ENCODE data around the gene MARCHF10. TPM values are rescaled to one million over a fixed set of nuclear protein-coding genes. Genes with fewer than 3 reads are reported as not detected.

The MARCHF10 gene
- polyA plus RNA-seq, 1 donor from 2014 or later = 0.27 TPM

DNA sequence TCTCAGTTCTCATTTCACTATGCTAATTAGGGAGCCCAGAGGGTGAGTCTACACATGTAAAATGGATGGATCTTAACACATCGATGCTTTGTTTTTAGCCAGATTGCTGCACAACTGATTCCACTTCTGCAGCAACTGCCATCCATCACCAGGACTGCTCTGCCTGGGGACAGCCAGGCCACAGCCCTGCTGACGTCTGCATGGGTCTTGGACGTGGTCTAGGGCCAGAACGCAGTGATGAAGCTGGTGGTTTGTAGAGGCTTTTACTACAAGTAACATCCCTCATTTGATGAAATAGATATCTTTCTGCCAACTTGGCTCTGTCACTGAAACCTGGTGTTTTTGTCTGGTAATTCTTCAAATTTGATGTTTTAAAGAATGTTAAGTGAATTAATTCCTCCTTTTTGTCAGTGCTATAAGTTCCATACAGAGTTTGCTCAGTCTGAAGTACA is 50.6 kb downstream of the MARCHF10 start:
- no peaks in the 10 kb centered on the region for H4K20me1 ChIP-seq (ENCODE audit: insufficient read depth)
- H3K27me3 ChIP-seq (ENCODE audit: insufficient read depth, low read depth, low read length) = no peaks in the 10 kb centered on the region
- no peaks in the 10 kb centered on the region for H3K36me3 ChIP-seq (ENCODE audit: insufficient read depth, low read length)
- H3F3A ChIP-seq (ENCODE audit: insufficient read depth, low read length, poor library complexity, severe bottlenecking) = no peaks in the 10 kb centered on the region
- no peak overlapping the region for H3K27ac ChIP-seq (ENCODE audit: low read length)
- no peak overlapping the region for H2AFZ ChIP-seq (ENCODE audit: low read depth, low read length)
- H3K4me3 ChIP-seq (ENCODE audit: low read length) = no peak overlapping the region
- no peak overlapping the region for H3K9ac ChIP-seq (ENCODE audit: low read length)
- H3K4me2 ChIP-seq (ENCODE audit: low read length) = no peak overlapping the region
- TF ChIP-seq, protein P1, sequence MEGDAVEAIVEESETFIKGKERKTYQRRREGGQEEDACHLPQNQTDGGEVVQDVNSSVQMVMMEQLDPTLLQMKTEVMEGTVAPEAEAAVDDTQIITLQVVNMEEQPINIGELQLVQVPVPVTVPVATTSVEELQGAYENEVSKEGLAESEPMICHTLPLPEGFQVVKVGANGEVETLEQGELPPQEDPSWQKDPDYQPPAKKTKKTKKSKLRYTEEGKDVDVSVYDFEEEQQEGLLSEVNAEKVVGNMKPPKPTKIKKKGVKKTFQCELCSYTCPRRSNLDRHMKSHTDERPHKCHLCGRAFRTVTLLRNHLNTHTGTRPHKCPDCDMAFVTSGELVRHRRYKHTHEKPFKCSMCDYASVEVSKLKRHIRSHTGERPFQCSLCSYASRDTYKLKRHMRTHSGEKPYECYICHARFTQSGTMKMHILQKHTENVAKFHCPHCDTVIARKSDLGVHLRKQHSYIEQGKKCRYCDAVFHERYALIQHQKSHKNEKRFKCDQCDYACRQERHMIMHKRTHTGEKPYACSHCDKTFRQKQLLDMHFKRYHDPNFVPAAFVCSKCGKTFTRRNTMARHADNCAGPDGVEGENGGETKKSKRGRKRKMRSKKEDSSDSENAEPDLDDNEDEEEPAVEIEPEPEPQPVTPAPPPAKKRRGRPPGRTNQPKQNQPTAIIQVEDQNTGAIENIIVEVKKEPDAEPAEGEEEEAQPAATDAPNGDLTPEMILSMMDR (IDR thresholded peaks at IDR 0.05; ENCODE audit: poor library complexity, severe bottlenecking) = no peak
- no peak for TF ChIP-seq MXI1 (conservative IDR thresholded peaks at IDR 0.05; ENCODE audit: poor library complexity, severe bottlenecking)
- TF ChIP-seq SMC3 (conservative IDR thresholded peaks at IDR 0.05; ENCODE audit: poor library complexity) = no peak
- no peak for TF ChIP-seq EZH2 (IDR thresholded peaks at IDR 0.05; ENCODE audit: borderline replicate concordance, insufficient read depth, low read length, poor library complexity, severe bottlenecking)
- TF ChIP-seq EP300 (conservative IDR thresholded peaks at IDR 0.05; ENCODE audit: poor library complexity, severe bottlenecking) = no peak
- no peaks in the 10 kb centered on the region for H3K9me3 ChIP-seq (ENCODE audit: low read length)
- no peaks in the 10 kb centered on the region for H3K9me2 ChIP-seq (ENCODE audit: insufficient read depth, low read length)
- no peaks in the 10 kb centered on the region for H3K79me2 ChIP-seq (replicated peaks; ENCODE audit: insufficient read depth, low read length)

DNA sequence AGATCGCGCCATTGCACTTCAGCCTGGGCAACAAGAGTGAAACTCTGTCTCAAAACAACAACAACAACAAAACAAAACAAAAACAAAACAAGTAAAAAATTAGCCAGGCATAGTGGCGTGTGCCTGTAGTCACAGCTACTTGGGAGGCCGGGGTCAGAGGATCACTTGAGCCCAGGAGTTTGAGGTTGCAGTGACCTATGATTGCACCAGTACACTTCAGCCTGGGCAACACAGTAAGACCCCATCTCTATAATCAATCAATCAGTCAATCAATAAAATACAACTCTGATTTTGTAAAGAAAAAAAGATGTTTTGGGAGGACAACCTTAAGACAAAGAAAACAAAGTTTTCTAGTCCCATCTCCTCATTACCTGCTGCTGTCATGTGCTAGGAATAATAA is 51.9 kb downstream of the MARCHF10 start:
- no peaks in the 10 kb centered on the region for H3K9me2 ChIP-seq (ENCODE audit: insufficient read depth, low read length)
- H3K36me3 ChIP-seq (ENCODE audit: insufficient read depth, low read length) = no peaks in the 10 kb centered on the region
- no peak overlapping the region for H3K9ac ChIP-seq (ENCODE audit: low read length)
- no peaks in the 10 kb centered on the region for H3K9me3 ChIP-seq (ENCODE audit: low read length)
- no peak overlapping the region for H3K4me3 ChIP-seq (ENCODE audit: low read length)
- H2AFZ ChIP-seq (ENCODE audit: low read depth, low read length) = no peak overlapping the region
- H3K79me2 ChIP-seq (replicated peaks; ENCODE audit: insufficient read depth, low read length) = no peaks in the 10 kb centered on the region
- H3K27ac ChIP-seq (ENCODE audit: low read length) = no peak overlapping the region
- no peak overlapping the region for H3K4me2 ChIP-seq (ENCODE audit: low read length)
- TF ChIP-seq SMC3 (conservative IDR thresholded peaks at IDR 0.05; ENCODE audit: poor library complexity) = no peak
- no peak for TF ChIP-seq TAF1 (IDR thresholded peaks at IDR 0.05; ENCODE audit: low read depth)
- no peak for TF ChIP-seq POLR2AphosphoS5 (IDR thresholded peaks at IDR 0.05)
- TF ChIP-seq, protein P1 (IDR thresholded peaks at IDR 0.05; ENCODE audit: poor library complexity, severe bottlenecking) = no peak
- TF ChIP-seq, protein P2, sequence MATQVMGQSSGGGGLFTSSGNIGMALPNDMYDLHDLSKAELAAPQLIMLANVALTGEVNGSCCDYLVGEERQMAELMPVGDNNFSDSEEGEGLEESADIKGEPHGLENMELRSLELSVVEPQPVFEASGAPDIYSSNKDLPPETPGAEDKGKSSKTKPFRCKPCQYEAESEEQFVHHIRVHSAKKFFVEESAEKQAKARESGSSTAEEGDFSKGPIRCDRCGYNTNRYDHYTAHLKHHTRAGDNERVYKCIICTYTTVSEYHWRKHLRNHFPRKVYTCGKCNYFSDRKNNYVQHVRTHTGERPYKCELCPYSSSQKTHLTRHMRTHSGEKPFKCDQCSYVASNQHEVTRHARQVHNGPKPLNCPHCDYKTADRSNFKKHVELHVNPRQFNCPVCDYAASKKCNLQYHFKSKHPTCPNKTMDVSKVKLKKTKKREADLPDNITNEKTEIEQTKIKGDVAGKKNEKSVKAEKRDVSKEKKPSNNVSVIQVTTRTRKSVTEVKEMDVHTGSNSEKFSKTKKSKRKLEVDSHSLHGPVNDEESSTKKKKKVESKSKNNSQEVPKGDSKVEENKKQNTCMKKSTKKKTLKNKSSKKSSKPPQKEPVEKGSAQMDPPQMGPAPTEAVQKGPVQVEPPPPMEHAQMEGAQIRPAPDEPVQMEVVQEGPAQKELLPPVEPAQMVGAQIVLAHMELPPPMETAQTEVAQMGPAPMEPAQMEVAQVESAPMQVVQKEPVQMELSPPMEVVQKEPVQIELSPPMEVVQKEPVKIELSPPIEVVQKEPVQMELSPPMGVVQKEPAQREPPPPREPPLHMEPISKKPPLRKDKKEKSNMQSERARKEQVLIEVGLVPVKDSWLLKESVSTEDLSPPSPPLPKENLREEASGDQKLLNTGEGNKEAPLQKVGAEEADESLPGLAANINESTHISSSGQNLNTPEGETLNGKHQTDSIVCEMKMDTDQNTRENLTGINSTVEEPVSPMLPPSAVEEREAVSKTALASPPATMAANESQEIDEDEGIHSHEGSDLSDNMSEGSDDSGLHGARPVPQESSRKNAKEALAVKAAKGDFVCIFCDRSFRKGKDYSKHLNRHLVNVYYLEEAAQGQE (IDR thresholded peaks at IDR 0.05; ENCODE audit: borderline replicate concordance) = no peak
- no peak for TF ChIP-seq RAD21 (conservative IDR thresholded peaks at IDR 0.05)
- TF ChIP-seq EZH2 (IDR thresholded peaks at IDR 0.05; ENCODE audit: borderline replicate concordance, insufficient read depth, low read length, poor library complexity, severe bottlenecking) = no peak
- TF ChIP-seq MXI1 (conservative IDR thresholded peaks at IDR 0.05; ENCODE audit: poor library complexity, severe bottlenecking) = no peak
- TF ChIP-seq EP300 (conservative IDR thresholded peaks at IDR 0.05; ENCODE audit: poor library complexity, severe bottlenecking) = no peak
- H3F3A ChIP-seq (ENCODE audit: insufficient read depth, low read length, poor library complexity, severe bottlenecking) = no peaks in the 10 kb centered on the region
- no peaks in the 10 kb centered on the region for H4K20me1 ChIP-seq (ENCODE audit: insufficient read depth)
- no peaks in the 10 kb centered on the region for H3K27me3 ChIP-seq (ENCODE audit: insufficient read depth, low read depth, low read length)

All from neural cell (in vitro differentiated cells).